NT2/D1 (cell line): Measurements from ENCODE around the gene GNAO1.

Experiments used
- SUZ12 ChIP-seq: IDR thresholded peaks from 2 replicates; pipeline ENCODE4 v1.6.1; 2011; ENCODE audit not compliant: insufficient read length, insufficient read depth; ENCODE audit errors: extremely low read depth
- YY1 ChIP-seq: IDR thresholded peaks from 2 replicates; pipeline ENCODE4 v1.6.1; 2011; ENCODE audit not compliant: insufficient read length, insufficient read depth
- ZNF274 ChIP-seq: IDR thresholded peaks from 2 replicates; pipeline ENCODE4 v1.6.1; 2011; ENCODE audit warnings: mild to moderate bottlenecking, low read depth, low read length

DNA sequence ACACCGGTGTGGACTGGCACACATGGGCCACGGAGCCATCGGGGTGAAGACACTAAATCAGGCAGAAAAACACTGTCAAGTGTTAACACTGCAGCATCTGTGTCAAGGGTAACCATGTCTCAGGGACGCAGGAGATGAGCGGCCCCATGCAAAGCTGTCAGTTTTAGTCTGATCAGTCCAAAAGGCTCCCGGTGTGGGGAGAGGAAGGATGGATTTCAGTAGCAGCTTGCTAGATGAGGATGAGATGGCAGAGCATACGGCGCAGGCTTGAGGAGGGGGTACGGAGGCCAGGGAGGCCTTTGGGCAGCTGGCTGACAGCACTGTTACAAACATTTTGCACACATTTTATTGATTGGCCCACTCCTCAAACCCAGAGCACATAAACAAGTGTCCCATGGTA lies 98.1 kb downstream of the GNAO1 start:
- TF ChIP-seq YY1 (no peak), SUZ12 (no peak), ZNF274 (no peak)
